ENCODE measurements around the gene FOSB. TPM values are rescaled to one million over a fixed set of nuclear protein-coding genes. Genes with fewer than 3 reads are reported as not detected.

Gene FOSB
- total RNA-seq, 1 experiment from 2014 or later: 1.7 TPM

DNA sequence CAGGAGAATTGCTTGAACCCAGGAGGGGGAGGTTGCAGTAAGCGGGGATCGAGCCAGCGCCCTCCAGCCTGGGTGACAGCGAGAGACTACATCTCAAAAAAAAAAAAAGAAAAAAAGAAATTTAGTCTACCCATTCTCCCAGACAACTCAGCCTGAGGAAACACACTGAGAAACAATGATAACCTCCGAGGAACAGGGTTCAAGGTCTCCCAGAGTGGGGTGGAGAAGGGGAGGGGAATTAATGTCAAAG lies 38.1 kb downstream of the FOSB start:
- peaks cover 20% of the 10 kb centered on the region for H3K23me2 ChIP-seq (ENCODE audit: insufficient read length, low read depth, low read length, poor library complexity, severe bottlenecking)
- H3K4me1 ChIP-seq (ENCODE audit: insufficient read depth, low read length): peaks cover 3% of the 10 kb centered on the region; the same call in 1 of the 2 replicates
- no peak overlapping the region for H3K27ac ChIP-seq (ENCODE audit: insufficient read length, low read depth, low read length)
- no peak overlapping the region for H2BK15ac ChIP-seq (ENCODE audit: low read depth, low read length)
- DNase-seq: no peak
- TF ChIP-seq CTCF (conservative IDR thresholded peaks at IDR 0.05): no peak
- no peak overlapping the region for H4K5ac ChIP-seq (ENCODE audit: insufficient read length, low read depth, low read length)
- H3K23ac ChIP-seq (ENCODE audit: insufficient read length, low read depth, low read length): no peak overlapping the region
- peak overlapping the region; percentile 88 for H3K4me2 ChIP-seq (ENCODE audit: insufficient read depth, insufficient read length, low read length)
- Mint-ChIP-seq H3K4me3 (peak overlapping the region; percentile 72 to 81), H3K27ac (peak overlapping the region in 1 of 3 experiments; percentile 91; a peak in 2 of 7 replicates), H3K4me1 (peaks cover 25 to 39% of the 10 kb centered on the region in 2 experiments), H3K27me3 (ENCODE audit: low read depth) (peaks cover 3% of the 10 kb centered on the region), H3K36me3 (ENCODE audit: insufficient read depth in 1 of 3, low read depth in 3 of 3) (peaks cover 0 to 13% (median 3%) of the 10 kb centered on the region in 3 experiments; a peak in 4 of 7 replicates), H3K9me3 (no peaks in the 10 kb centered on the region; a peak in 1 of 5 replicates)
- no peak overlapping the region for H3K56ac ChIP-seq (ENCODE audit: insufficient read length, low read depth, low read length)
- no peaks in the 10 kb centered on the region for H4K20me1 ChIP-seq (ENCODE audit: control insufficient read depth, insufficient read depth, insufficient read length)
- no peak overlapping the region for H3T11ph ChIP-seq (ENCODE audit: low read length)
- no peak overlapping the region for H2BK20ac ChIP-seq (ENCODE audit: low read depth, low read length, poor library complexity, severe bottlenecking)
- H2BK120ac ChIP-seq (ENCODE audit: low read depth, low read length, poor library complexity, severe bottlenecking): no peak overlapping the region
- no peak overlapping the region for H4K91ac ChIP-seq (ENCODE audit: insufficient read length, low read depth, low read length)
- no peak overlapping the region for H3K4ac ChIP-seq (ENCODE audit: low read depth, low read length)
- no peak overlapping the region for H2BK5ac ChIP-seq (ENCODE audit: insufficient read length, low read length)
- no peak overlapping the region for H3K14ac ChIP-seq (ENCODE audit: insufficient read depth, low read length)
- no peaks in the 10 kb centered on the region for H3K27me3 ChIP-seq (ENCODE audit: insufficient read depth, low read length)
- no CpG with 5 or more reads among the region's 5 CpGs for WGBS (ENCODE audit: extremely low coverage, insufficient read length, low lambda C conversion rate)
- no peaks in the 10 kb centered on the region for H3K9me3 ChIP-seq (ENCODE audit: control insufficient read depth, low read depth, low read length)
- peaks cover 6% of the 10 kb centered on the region for H3K79me1 ChIP-seq (ENCODE audit: insufficient read depth, low read depth, low read length, poor library complexity, severe bottlenecking)
- no peak overlapping the region for H2AFZ ChIP-seq (ENCODE audit: low read length)
- no peak overlapping the region for H3K9ac ChIP-seq (ENCODE audit: extremely low read depth, insufficient read length, low read length)
- no peak overlapping the region for H4K8ac ChIP-seq (replicated peaks; ENCODE audit: insufficient read length, low read depth, low read length)
- no peak overlapping the region for H2AK5ac ChIP-seq (ENCODE audit: insufficient read length, low read length)
- H3K18ac ChIP-seq (ENCODE audit: insufficient read length, low read depth, low read length): no peak overlapping the region
- peaks cover 22% of the 10 kb centered on the region; the same call in 1 of the 2 replicates for H3K79me2 ChIP-seq (ENCODE audit: insufficient read depth, low read length)
- no peak overlapping the region for H2BK12ac ChIP-seq (ENCODE audit: insufficient read length, low read depth, low read length)

Data from H9 (cell line).